ENCODE measurements around the gene NDUFB8. TPM values are rescaled to one million over a fixed set of nuclear protein-coding genes. Genes with fewer than 3 reads are reported as not detected.

The NDUFB8 gene
- total and polyA plus RNA-seq, 2 donors from 2014 or later: 162 to 638 TPM

DNA sequence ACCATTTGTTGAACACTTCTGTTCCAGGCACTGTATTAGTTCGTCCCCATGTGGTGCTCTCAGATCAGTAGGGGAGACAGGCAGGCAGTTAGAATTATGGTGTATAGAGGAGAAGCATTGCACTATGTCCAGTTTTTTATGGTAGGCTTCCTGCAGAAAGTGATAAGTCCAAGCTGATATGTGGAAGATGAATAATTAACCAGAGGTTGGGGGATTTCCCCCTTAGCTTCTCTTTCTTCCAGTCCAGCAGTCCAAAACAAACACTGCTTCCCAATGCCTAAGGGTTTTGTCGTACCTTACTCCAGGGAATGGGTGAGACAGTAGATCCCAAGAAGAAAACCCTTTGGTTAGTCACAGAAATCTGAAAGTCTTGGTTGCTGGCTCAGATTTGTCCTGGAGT, 25.2 kb upstream of the NDUFB8 start:
- no peaks in the 10 kb centered on the region for H3K27me3 ChIP-seq (ENCODE audit: control insufficient read depth, insufficient read depth, low read length)
- H3K36me3 ChIP-seq (ENCODE audit: control insufficient read depth in 2 of 3, insufficient read depth in 3 of 3, low read length in 3 of 3): peaks cover 0 to 9% (median 2%) of the 10 kb centered on the region in 3 donors
- FAIRE-seq (no peak), DNase-seq (no peak)
- no peak overlapping the region for H3K9ac ChIP-seq (ENCODE audit: low read length in 3 of 3)
- TF ChIP-seq CTCF (IDR thresholded peaks at IDR 0.05; ENCODE audit: borderline replicate concordance, extremely low read depth, insufficient read depth): no peak
- no peak overlapping the region for H3K27ac ChIP-seq (ENCODE audit: low read depth in 2 of 2, low read length in 2 of 2)
- intact Hi-C loops (cut with DNase I): no loop called here
- no peak overlapping the region for H3K4me3 ChIP-seq (ENCODE audit: low read length in 3 of 3)
- peaks cover 0 to 3% (median 0%) of the 10 kb centered on the region in 3 donors for H3K4me1 ChIP-seq (ENCODE audit: control insufficient read depth in 2 of 3, insufficient read depth in 2 of 3, low read depth in 1 of 3, low read length in 3 of 3)
- no peaks in the 10 kb centered on the region for H3K9me3 ChIP-seq (ENCODE audit: control insufficient read depth in 2 of 3, insufficient read depth in 1 of 3, low read length in 3 of 3)

GRCh38 chr10:100553929-100554328, 24.3 kb upstream of the NDUFB8 start:
- FAIRE-seq: no peak
- Histone ChIP-seq H3K27me3 (ENCODE audit: control insufficient read depth, insufficient read depth, low read length) (no peaks in the 10 kb centered on the region), H3K27ac (ENCODE audit: low read depth in 2 of 2, low read length in 2 of 2) (no peak overlapping the region), H3K4me1 (ENCODE audit: control insufficient read depth in 2 of 3, insufficient read depth in 2 of 3, low read depth in 1 of 3, low read length in 3 of 3) (peaks cover 0 to 3% (median 0%) of the 10 kb centered on the region in 3 donors), H3K4me3 (ENCODE audit: low read length in 3 of 3) (no peak overlapping the region), H3K9ac (ENCODE audit: low read length in 3 of 3) (no peak overlapping the region), H3K36me3 (ENCODE audit: control insufficient read depth in 2 of 3, insufficient read depth in 3 of 3, low read length in 3 of 3) (peaks cover 0 to 15% (median 2%) of the 10 kb centered on the region in 3 donors), H3K9me3 (ENCODE audit: control insufficient read depth in 2 of 3, insufficient read depth in 1 of 3, low read length in 3 of 3) (no peaks in the 10 kb centered on the region)
- intact Hi-C loops (cut with DNase I): no loop called here
- no peak for DNase-seq
- TF ChIP-seq CTCF (IDR thresholded peaks at IDR 0.05; ENCODE audit: borderline replicate concordance, extremely low read depth, insufficient read depth): no peak

- intact Hi-C loops (cut with DNase I): no loop called here
- Histone ChIP-seq H3K36me3 (ENCODE audit: control insufficient read depth in 2 of 3, insufficient read depth in 3 of 3, low read length in 3 of 3) (peaks cover 2 to 37% (median 19%) of the 10 kb centered on the region in 3 donors), H3K4me3 (ENCODE audit: low read length in 3 of 3) (no peak overlapping the region), H3K27ac (ENCODE audit: low read depth in 2 of 2, low read length in 2 of 2) (no peak overlapping the region), H3K9ac (ENCODE audit: low read length in 3 of 3) (no peak overlapping the region), H3K9me3 (ENCODE audit: control insufficient read depth in 2 of 3, insufficient read depth in 1 of 3, low read length in 3 of 3) (no peaks in the 10 kb centered on the region), H3K27me3 (ENCODE audit: control insufficient read depth, insufficient read depth, low read length) (no peaks in the 10 kb centered on the region), H3K4me1 (ENCODE audit: control insufficient read depth in 2 of 3, insufficient read depth in 2 of 3, low read depth in 1 of 3, low read length in 3 of 3) (peaks cover 0 to 3% (median 0%) of the 10 kb centered on the region in 3 donors)
- TF ChIP-seq CTCF (IDR thresholded peaks at IDR 0.05; ENCODE audit: borderline replicate concordance, extremely low read depth, insufficient read depth): no peak
- FAIRE-seq: no peak
- no peak for DNase-seq
Observed at GRCh38 chr10:100551738-100552137, 22.1 kb upstream of the NDUFB8 start.

DNA sequence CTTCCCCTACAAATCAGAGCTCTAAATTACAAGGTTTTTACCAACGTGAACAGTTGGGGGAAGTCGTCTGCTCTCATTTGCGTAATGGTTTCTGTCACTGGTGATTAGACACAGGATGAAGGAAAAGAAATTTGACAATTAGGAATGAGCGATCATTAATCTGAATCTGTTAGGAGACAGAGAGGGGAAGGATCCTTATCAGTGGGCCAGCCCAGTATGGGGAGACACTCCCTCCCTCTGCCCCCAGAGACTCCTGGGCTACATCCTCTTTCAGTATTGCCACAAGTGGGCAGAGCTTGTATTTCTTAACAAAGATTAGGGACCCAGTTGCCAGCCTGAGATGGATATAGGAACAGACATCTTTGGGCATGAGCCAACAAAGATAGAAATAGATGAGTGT, 21.5 kb upstream of the NDUFB8 start:
- H3K36me3 ChIP-seq (ENCODE audit: control insufficient read depth in 2 of 3, insufficient read depth in 3 of 3, low read length in 3 of 3): peaks cover 2 to 37% (median 19%) of the 10 kb centered on the region in 3 donors
- FAIRE-seq: no peak

More for the DNA sequence above, 21.5 kb upstream of the NDUFB8 start:
- DNase-seq: no peak
- Histone ChIP-seq H3K4me1 (ENCODE audit: control insufficient read depth in 2 of 3, insufficient read depth in 2 of 3, low read depth in 1 of 3, low read length in 3 of 3) (peaks cover 0 to 3% (median 0%) of the 10 kb centered on the region in 3 donors), H3K9ac (ENCODE audit: low read length in 3 of 3) (no peak overlapping the region), H3K27ac (ENCODE audit: low read depth in 2 of 2, low read length in 2 of 2) (no peak overlapping the region), H3K9me3 (ENCODE audit: control insufficient read depth in 2 of 3, insufficient read depth in 1 of 3, low read length in 3 of 3) (no peaks in the 10 kb centered on the region), H3K27me3 (ENCODE audit: control insufficient read depth, insufficient read depth, low read length) (no peaks in the 10 kb centered on the region), H3K4me3 (ENCODE audit: low read length in 3 of 3) (no peak overlapping the region)
- TF ChIP-seq CTCF (IDR thresholded peaks at IDR 0.05; ENCODE audit: borderline replicate concordance, extremely low read depth, insufficient read depth): no peak
- intact Hi-C loops (cut with DNase I): no loop called here

Measured in kidney (tissue), 14 donors.